HG03103 (cell line): Measurements from ENCODE around the gene HEATR3.

ENCODE experiments used
- ATAC-seq: cut with Tn5 transposase; IDR thresholded peaks from one replicate; pipeline ENCODE4 v1.9.1; 2021; ENCODE audit warnings: low read depth; ENCODE audit not compliant: unreplicated experiment

The HEATR3 gene

GRCh38 chr16:50065624-50066481 is at the start of gene HEATR3:
Gene HEATR3 (plus strand): TSS chr16:50065970. CDS start chr16:50066132, 162 bp downstream.
- ATAC-seq, result peak; percentile 66

GRCh38 chr16:50017553-50017952 is 48.2 kb upstream of the HEATR3 start:
- no peak for ATAC-seq

- ATAC-seq, result no peak
These were observed 44.2 kb upstream of the HEATR3 start for GRCh38 chr16:50021544-50021943.

- no peak for ATAC-seq
These were observed 42.1 kb upstream of the HEATR3 start for GRCh38 chr16:50023641-50024040.

- no peak for ATAC-seq
These were observed 41.6 kb upstream of the HEATR3 start for GRCh38 chr16:50024207-50024606.

GRCh38 chr16:50024684-50025536 is 40.9 kb upstream of the HEATR3 start, which contains the start of gene CNEP1R1:
Gene CNEP1R1 (plus strand): TSS chr16:50025225. CDS start chr16:50025316, 91 bp downstream.
- peak; percentile 99 for ATAC-seq

- ATAC-seq, result no peak
These were observed 40.2 kb upstream of the HEATR3 start for GRCh38 chr16:50025537-50025931.

- no peak for ATAC-seq
These were observed 37.9 kb upstream of the HEATR3 start for GRCh38 chr16:50027829-50028228.

GRCh38 chr16:50035468-50035992 is 30.2 kb upstream of the HEATR3 start:
- ATAC-seq, result no peak

- ATAC-seq, result no peak
These were observed 29.3 kb upstream of the HEATR3 start for GRCh38 chr16:50036426-50036825.

- ATAC-seq, result no peak
These were observed 28.0 kb upstream of the HEATR3 start for GRCh38 chr16:50037662-50038220.

GRCh38 chr16:50038286-50038685 is 27.5 kb upstream of the HEATR3 start:
- no peak for ATAC-seq

- no peak for ATAC-seq
These were observed 26.8 kb upstream of the HEATR3 start for GRCh38 chr16:50038756-50039529.

- no peak for ATAC-seq
These were observed 25.8 kb upstream of the HEATR3 start for GRCh38 chr16:50040018-50040417.

GRCh38 chr16:50040710-50041109 is 25.1 kb upstream of the HEATR3 start:
- no peak for ATAC-seq

- no peak for ATAC-seq
These were observed 22.4 kb upstream of the HEATR3 start for GRCh38 chr16:50043358-50043757.

GRCh38 chr16:50045412-50045811 is 20.4 kb upstream of the HEATR3 start:
- ATAC-seq, result no peak

GRCh38 chr16:50046853-50047252 is 18.9 kb upstream of the HEATR3 start:
- ATAC-seq, result no peak

GRCh38 chr16:50047864-50048263 is 17.9 kb upstream of the HEATR3 start:
- no peak for ATAC-seq

- ATAC-seq, result no peak
These were observed 15.0 kb upstream of the HEATR3 start for GRCh38 chr16:50050802-50051201.
